ENCODE data around the gene SLC44A3. TPM values are rescaled to one million over a fixed set of nuclear protein-coding genes. Genes with fewer than 3 reads are reported as not detected.

The SLC44A3 gene
- total and polyA plus RNA-seq, 4 donors, result 9.3 to 31.8 (median 11.6) TPM

DNA sequence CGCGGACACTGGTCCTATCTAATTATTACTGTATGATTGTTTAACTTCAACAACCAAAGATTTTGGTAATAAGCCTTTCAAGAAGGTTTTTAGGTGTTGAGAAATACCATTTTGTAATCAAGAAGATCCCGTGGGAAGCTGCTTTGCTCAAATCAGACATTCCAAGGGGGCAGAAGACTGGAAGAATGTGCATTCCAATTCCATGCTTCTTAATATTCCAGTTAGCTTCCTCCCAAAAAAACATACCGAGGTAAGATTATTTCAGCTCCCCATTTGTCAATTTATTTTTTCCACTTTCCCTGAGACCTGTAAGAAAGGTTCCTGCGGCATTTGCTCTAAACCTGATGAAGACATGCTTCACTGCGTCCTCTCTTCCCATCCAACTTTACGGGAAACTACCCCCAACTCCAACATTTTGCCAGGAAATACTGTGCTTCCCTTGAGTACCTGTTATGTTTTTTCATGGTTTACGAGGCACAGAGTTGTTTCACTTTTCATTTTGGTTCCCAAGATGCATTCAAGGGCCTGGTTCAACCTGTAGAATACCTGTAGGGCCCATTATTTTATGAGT, 102.7 kb downstream of the SLC44A3 start:
- ATAC-seq (ENCODE audit: insufficient read depth, low FRiP score), result no peak
- no peak for DNase-seq
- H3K4me1 ChIP-seq (ENCODE audit: control insufficient read depth in 5 of 5, insufficient read depth in 5 of 5, low read length in 5 of 5), result peaks cover 9 to 45% (median 24%) of the 10 kb centered on the region in 5 donors
- H3K36me3 ChIP-seq (ENCODE audit: control insufficient read depth in 4 of 4, insufficient read depth in 4 of 4, low read length in 4 of 4), result peaks cover 0 to 4% (median 0%) of the 10 kb centered on the region in 4 donors
- peak overlapping the region in 1 of 2 donors; percentile 17 for H3K9ac ChIP-seq (ENCODE audit: insufficient read depth in 1 of 2, low read length in 2 of 2)
- no peaks in the 10 kb centered on the region for H3K27me3 ChIP-seq (ENCODE audit: control insufficient read depth in 3 of 3, insufficient read depth in 3 of 3, low read length in 2 of 3)
- TF ChIP-seq CTCF (IDR thresholded peaks at IDR 0.05; ENCODE audit: control extremely low read depth, extremely low read depth), result no peak
- no peaks in the 10 kb centered on the region for H3K9me3 ChIP-seq (ENCODE audit: control insufficient read depth in 4 of 4, insufficient read depth in 3 of 4, low read length in 3 of 4)
- WGBS, 2 donors, result 44 to 69% methylated on average over 8 of the region's 8 CpGs
- H3K27ac ChIP-seq (ENCODE audit: low read depth in 1 of 2, low read length in 1 of 2), result peak overlapping the region; percentile 27 to 69
- peak overlapping the region; percentile 12 for H3K4me3 ChIP-seq

DNA sequence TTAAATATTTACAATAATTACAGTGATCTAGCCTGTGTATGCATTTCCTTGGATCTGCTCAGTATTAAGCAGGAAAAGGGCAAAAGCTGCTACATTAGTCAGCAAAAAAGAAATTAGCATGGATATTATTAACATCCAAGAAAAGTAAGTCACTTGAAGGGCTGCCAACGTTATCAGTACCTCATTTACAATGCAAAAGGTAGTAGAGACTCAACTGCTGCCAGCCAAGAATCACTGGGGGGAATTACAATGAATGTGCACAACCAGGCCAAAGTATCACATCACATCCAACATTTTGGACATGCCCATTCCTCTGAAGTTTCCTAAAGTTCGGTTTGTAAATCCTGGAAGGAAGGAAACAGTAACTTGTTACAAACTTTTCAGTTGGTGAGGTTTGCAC, 104.8 kb downstream of the SLC44A3 start:
- ATAC-seq (ENCODE audit: insufficient read depth, low FRiP score) (no peak), DNase-seq (peak in 2 of 3 donors; percentile 68 to 74)
- Histone ChIP-seq H3K9me3 (ENCODE audit: control insufficient read depth in 4 of 4, insufficient read depth in 3 of 4, low read length in 3 of 4) (no peaks in the 10 kb centered on the region), H3K27me3 (ENCODE audit: control insufficient read depth in 3 of 3, insufficient read depth in 3 of 3, low read length in 2 of 3) (no peaks in the 10 kb centered on the region), H3K4me3 (peak overlapping the region; percentile 81), H3K4me1 (ENCODE audit: control insufficient read depth in 5 of 5, insufficient read depth in 5 of 5, low read length in 5 of 5) (peaks cover 9 to 51% (median 24%) of the 10 kb centered on the region in 5 donors), H3K27ac (ENCODE audit: low read depth in 1 of 2, low read length in 1 of 2) (peak overlapping the region; percentile 4 to 100), H3K36me3 (ENCODE audit: control insufficient read depth in 4 of 4, insufficient read depth in 4 of 4, low read length in 4 of 4) (peaks cover 0 to 4% (median 0%) of the 10 kb centered on the region in 4 donors), H3K9ac (ENCODE audit: insufficient read depth in 1 of 2, low read length in 2 of 2) (peak overlapping the region; percentile 92 to 99)
- 5 to 13% methylated on average over 2 of the region's 2 CpGs for WGBS, 2 donors
- TF ChIP-seq CTCF (IDR thresholded peaks at IDR 0.05; ENCODE audit: control extremely low read depth, extremely low read depth), result no peak

- Histone ChIP-seq H3K4me1 (ENCODE audit: control insufficient read depth in 5 of 5, insufficient read depth in 5 of 5, low read length in 5 of 5) (peaks cover 8 to 51% (median 24%) of the 10 kb centered on the region in 5 donors), H3K9ac (ENCODE audit: insufficient read depth in 1 of 2, low read length in 2 of 2) (peak overlapping the region; percentile 92 to 99), H3K27ac (ENCODE audit: low read depth in 1 of 2, low read length in 1 of 2) (peak overlapping the region; percentile 96 to 100), H3K27me3 (ENCODE audit: control insufficient read depth in 3 of 3, insufficient read depth in 3 of 3, low read length in 2 of 3) (no peaks in the 10 kb centered on the region), H3K36me3 (ENCODE audit: control insufficient read depth in 4 of 4, insufficient read depth in 4 of 4, low read length in 4 of 4) (peaks cover 0 to 4% (median 0%) of the 10 kb centered on the region in 4 donors), H3K4me3 (peak overlapping the region; percentile 81), H3K9me3 (ENCODE audit: control insufficient read depth in 4 of 4, insufficient read depth in 3 of 4, low read length in 3 of 4) (no peaks in the 10 kb centered on the region)
- WGBS, 2 donors, result 2 to 10% methylated on average over 23 of the region's 23 CpGs
- TF ChIP-seq CTCF (IDR thresholded peaks at IDR 0.05; ENCODE audit: control extremely low read depth, extremely low read depth), result no peak
- peak; percentile 94 to 98 (median 97) for DNase-seq
- ATAC-seq (ENCODE audit: insufficient read depth, low FRiP score), result no peak
Observed at GRCh38 chr1:94925561-94926125, 105.5 kb downstream of the SLC44A3 start.
